Hindlimb muscle (tissue), 1 donor: ENCODE data around the gene TLL2. TPM values are rescaled to one million over a fixed set of nuclear protein-coding genes. Genes with fewer than 3 reads are reported as not detected.

Source experiments
- DNase-seq: peaks from one replicate; pipeline ENCODE4 v3.0.0-alpha.2; 2013
- polyA plus RNA-seq: library from polyadenylated mRNA; unstranded; fragments of 120-200 nt; gene quantifications from one replicate; pipeline ENCODE4 v1.2.1, GENCODE V29; 2013; ENCODE audit not compliant: insufficient read length

TLL2 gene
- polyA plus RNA-seq, 1 donor = 0.72 TPM

GRCh38 chr10:96505150-96506136, 8.3 kb downstream of the TLL2 start:
- no peak for DNase-seq

DNA sequence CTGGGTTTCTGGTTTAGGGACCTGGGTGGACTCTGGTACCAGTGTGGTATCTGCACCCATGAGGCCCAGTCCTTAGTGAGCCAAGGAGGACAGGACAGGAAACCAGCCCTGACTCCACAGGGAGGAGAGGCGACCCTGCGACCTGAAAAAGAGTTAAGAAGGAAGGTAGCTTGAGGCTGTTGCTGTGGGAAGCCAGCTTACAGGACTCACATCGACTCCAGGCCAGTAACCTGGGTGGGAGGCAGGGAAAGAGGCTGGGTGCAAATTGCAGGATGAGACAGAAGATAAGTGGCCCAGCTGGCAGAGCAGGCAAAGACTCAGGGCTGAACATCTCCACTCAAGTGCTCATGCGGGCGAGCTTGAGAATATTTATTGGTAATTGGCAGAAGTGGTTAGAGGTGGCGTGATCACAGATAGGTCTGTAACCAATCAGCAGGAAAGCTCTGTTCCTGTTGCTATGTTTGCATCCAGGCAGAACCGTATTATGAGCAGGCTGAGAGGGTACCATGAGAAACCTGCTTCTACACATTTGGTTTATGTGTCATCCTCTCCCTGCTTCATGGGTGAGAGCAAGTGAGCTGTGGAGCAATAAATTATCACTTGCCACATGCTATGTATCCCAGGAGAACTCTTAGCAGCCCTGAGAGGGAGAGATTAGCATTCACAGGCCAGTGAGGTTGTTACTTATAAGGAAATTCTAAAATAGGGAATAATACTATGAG, 11.0 kb downstream of the TLL2 start:
- DNase-seq = no peak

DNA sequence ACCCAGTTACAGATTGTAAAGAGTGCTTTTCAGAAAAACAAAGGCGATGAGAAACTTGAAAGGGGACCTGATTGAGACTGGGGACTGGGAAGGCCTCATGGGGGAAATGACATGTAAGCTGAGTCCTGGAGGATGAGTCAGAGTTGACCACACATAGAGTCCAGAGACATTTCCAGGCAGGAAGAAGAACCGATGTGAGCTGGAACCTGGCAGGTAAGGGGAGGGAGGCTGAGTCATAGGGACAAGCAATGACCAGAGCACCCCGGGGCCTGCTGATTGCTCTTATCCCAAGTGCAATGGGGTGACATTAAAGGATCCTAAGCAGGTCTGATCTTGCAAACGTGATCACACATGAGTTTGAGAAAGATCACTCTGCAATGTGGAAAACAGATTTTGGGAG, 11.7 kb downstream of the TLL2 start:
- DNase-seq = no peak

- no peak for DNase-seq
These were observed 13.2 kb downstream of the TLL2 start for GRCh38 chr10:96500519-96500918.

DNA sequence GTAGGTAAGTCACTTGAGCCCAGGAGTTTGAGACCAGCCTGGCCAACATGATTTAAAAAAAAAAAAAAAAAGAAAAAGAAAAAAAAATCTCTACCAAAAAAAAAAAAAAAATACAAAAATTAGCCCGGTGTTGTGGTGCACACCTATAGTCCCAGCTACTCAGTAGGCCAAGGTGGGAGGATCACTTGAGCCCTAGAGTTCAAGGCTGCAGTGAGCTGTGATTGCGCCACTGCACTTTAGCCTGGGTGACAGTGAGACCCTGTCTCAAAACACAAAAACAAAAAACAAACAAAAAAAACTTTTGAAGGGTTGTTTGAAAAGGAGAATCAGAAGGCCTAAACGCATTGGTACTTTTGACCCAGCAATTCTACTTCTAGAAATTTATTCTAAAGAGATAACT, 13.7 kb downstream of the TLL2 start:
- no peak for DNase-seq

- no peak for DNase-seq
These were observed 16.3 kb downstream of the TLL2 start for GRCh38 chr10:96497391-96497790.

DNA sequence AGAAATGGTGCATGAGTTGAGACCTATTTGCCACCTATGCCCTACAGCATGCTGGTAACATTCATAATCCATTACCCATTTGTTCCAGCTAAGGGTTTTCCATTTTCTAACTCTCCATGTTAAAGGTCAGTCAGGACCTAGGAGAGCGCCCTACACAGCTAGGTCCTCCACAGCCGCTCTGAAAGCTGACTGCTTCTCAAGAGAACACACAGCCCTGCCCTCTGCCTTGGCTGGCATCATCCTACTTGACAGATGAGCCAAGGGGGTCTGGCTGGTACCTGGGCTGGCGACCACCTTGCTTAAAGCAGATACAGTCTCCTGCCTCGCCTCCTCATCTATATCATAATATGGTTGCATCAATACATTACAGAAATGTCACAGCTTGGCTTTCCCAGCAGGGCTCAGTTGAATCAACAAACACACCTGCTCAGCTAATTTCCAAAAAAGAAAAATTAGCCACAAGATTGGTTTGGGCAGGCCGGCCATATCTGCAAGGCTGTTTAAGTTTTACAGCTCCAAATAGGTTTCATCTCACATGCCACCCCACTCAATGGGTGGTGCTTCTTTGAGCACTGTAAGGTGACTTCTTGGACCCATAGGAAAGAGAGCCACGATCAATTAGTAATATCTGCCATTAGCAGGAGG, 17.3 kb downstream of the TLL2 start:
- DNase-seq = no peak

GRCh38 chr10:96495544-96495943, 18.2 kb downstream of the TLL2 start:
- DNase-seq = no peak

GRCh38 chr10:96494694-96495093, 19.0 kb downstream of the TLL2 start:
- no peak for DNase-seq

DNA sequence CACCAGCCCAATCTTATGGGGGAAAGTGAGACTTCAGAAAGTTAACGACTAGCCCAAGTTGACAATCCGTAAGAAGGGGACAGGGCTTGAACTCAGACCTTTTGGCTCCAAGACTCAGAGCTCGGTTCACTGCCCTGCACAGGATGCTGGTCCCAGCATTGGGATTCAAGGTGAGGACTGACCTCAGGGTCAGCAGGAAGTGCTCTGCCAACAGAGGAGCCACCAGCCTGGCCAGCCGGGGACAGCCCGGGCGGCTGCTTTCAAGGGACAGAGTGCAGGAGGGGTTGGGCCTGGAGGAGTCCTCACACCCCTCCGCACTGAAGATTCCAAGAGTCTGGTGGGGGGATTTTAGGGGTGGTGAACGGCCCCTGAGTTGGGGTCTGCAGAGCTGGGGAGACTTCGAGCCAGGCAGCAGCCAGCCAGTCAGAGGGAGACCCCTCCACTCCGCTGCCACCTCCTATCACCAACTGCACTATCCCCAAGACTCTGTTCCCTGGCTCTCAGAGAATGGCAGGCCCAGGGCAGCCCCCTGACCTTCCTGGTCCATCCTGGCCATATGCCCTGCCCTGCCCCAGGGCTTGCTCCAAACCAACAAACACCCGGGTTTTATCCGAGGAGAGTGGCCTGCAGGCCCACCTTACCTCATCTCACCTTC, 19.7 kb downstream of the TLL2 start:
- DNase-seq = no peak

GRCh38 chr10:96493254-96493653, 20.5 kb downstream of the TLL2 start:
- no peak for DNase-seq

GRCh38 chr10:96491303-96491702, 22.4 kb downstream of the TLL2 start:
- DNase-seq = no peak

GRCh38 chr10:96488161-96488935, 25.4 kb downstream of the TLL2 start:
- no peak for DNase-seq

GRCh38 chr10:96482815-96483588, 30.7 kb downstream of the TLL2 start:
- DNase-seq = no peak

DNA sequence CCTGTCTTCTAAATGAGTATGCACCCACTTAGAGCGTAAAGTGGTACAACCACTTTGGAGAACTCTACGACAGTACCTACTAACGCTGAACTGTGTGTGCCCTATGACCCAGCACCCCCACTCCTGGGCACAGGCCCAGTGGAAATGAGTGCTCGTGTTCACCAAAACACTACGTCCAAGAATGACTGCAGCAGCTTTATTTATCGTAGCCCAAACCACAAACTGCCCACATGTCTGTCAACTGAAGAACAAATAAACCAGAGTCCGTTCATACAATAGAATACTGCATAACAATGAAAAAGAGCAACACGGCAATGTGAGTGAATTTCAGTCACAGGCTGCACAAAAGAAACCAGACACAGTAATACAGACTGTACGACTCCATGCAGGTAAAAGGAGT, 35.4 kb downstream of the TLL2 start:
- DNase-seq = no peak

DNA sequence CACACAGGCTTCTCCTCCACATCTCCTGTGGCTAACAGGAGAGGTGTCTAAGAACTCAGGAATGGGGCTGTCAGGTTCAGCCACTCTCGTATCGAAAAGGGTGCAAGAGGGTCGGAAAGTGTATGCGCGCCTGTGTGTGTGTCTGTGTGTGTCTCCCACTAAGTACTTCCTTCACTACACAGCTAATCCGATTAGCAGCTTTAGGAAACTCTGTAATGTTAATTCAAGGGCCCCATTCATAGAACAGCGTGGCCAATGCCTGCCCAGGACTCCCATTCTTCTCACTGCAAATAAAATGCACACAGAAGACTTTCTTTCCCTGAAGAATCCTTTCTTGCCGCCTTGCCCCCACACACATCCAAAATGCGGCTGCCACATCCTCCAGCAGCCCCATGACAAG, 39.9 kb downstream of the TLL2 start:
- DNase-seq = no peak

GRCh38 chr10:96470116-96470743, 43.5 kb downstream of the TLL2 start:
- DNase-seq = no peak

DNA sequence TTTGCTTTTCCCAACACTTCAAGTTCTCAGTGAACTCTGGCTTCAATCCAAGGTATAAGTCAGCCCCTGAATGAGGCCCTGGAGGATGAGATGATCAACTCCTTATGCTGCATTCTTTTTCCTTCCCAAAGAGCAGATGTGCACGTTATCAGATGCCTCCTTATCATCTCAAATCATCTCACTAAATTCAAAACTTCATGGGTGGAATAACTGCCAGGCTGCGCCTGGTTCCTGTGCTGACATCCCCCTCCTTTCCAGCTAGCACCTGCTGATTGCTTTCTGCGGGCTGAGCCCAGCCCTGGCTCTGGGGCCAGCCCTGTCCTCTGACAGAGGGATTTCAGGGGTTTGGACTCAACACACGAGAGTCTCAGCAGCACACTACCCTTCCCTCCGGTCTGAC, 44.9 kb downstream of the TLL2 start:
- no peak for DNase-seq

DNA sequence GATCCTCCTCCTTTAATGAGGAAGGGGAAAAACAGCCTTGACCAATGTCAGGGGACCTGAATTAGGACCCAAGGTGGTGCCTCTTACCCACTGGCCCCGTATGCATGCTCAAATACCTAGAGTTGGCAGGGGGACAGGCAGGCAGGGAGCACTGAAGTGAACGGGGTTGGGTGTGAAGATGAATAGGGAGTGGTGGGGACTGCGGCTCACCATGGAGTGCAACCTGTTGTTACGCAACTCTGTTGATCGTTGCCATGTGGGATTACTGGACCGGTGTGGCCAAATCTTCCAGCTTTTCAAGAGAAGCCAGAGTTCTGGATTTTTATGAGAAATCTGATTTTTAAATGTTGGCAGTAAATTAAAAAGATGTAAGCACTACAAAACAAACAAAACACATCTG, 48.1 kb downstream of the TLL2 start:
- no peak for DNase-seq

- DNase-seq = no peak
These were observed 50.2 kb downstream of the TLL2 start for GRCh38 chr10:96463562-96463961.
